K562 (cell line): ENCODE measurements around the gene COL13A1. TPM values are rescaled to one million over a fixed set of nuclear protein-coding genes. Genes with fewer than 3 reads are reported as not detected.

Experiments
- ADNP ChIP-seq: fragments of 200-800 bp; sonication (Bioruptor generic); IDR thresholded peaks from 2 replicates; pipeline ENCODE4 v1.6.1; 2016; ENCODE audit warnings: missing genetic modification characterization, missing compliant biosample characterization
- ARHGAP35 ChIP-seq: fragments of 450-650 bp; IDR thresholded peaks from 2 replicates; pipeline ENCODE4 v1.6.1; 2018; ENCODE audit not compliant: partially characterized antibody
- CBFA2T2 ChIP-seq: fragments of 450-650 bp; conservative IDR thresholded peaks from 2 replicates; pipeline ENCODE4 v1.6.1; 2017; ENCODE audit warnings: mild to moderate bottlenecking
- CHD4 ChIP-seq: fragments of 200-600 bp; sonication (generic); IDR thresholded peaks from 3 replicates; pipeline ENCODE4 v1.6.1; 2012; ENCODE audit warnings: low read depth, mild to moderate bottlenecking, mixed read lengths, low read length, inconsistent platforms; ENCODE audit not compliant: insufficient read depth, insufficient replicate concordance, poor library complexity, severe bottlenecking
- CLOCK ChIP-seq: fragments of 250-450 bp; sonication (Bioruptor Pico); IDR thresholded peaks from 2 replicates; pipeline ENCODE4 v1.4.0; 2020; ENCODE audit warnings: mild to moderate bottlenecking, moderate library complexity, borderline replicate concordance
- CTBP1 ChIP-seq: fragments of 450-650 bp; IDR thresholded peaks from 2 replicates; pipeline ENCODE4 v1.6.1; 2016; ENCODE audit warnings: borderline replicate concordance
- E2F3 ChIP-seq: fragments of 250-450 bp; sonication (Bioruptor Pico); IDR thresholded peaks from 2 replicates; pipeline ENCODE4 v1.4.0; 2020; ENCODE audit warnings: mild to moderate bottlenecking
- FOXJ2 ChIP-seq: fragments of 200-800 bp; sonication (Bioruptor generic); IDR thresholded peaks from 2 replicates; pipeline ENCODE4 v1.6.1; 2016; ENCODE audit warnings: missing genetic modification characterization, missing compliant biosample characterization
- HMBOX1 ChIP-seq: sonication (generic); IDR thresholded peaks from 2 replicates; pipeline ENCODE4 v1.6.1; 2016
- KDM4B ChIP-seq, 2 experiments: fragments of 450-650 bp in 1 of 2; sonication (generic) in 1 of 2; IDR thresholded peaks; 2 replicates each; pipeline ENCODE4 v1.6.1; 2016 to 2017; ENCODE audit warnings: borderline replicate concordance in 2 of 2, antibody characterized with exemption in 1 of 2, low read depth in 1 of 2, mild to moderate bottlenecking in 1 of 2
- KLF16 ChIP-seq: IDR thresholded peaks from 2 replicates; pipeline ENCODE4 v1.6.1; 2016; ENCODE audit warnings: antibody characterized with exemption
- MLX ChIP-seq, 2 experiments: fragments of 450-650 bp in 1 of 2; sonication (generic) in 1 of 2; formaldehyde crosslinking; conservative IDR thresholded peaks; 2 replicates each; pipeline versions ENCODE4 v1.4.0 to v1.8.1; 2020 to 2022; ENCODE audit warnings: mild to moderate bottlenecking in 1 of 2, missing genetic modification reagents in 1 of 2
- SFPQ ChIP-seq: fragments of 200-400 bp; formaldehyde crosslinking; IDR thresholded peaks from 2 replicates; pipeline ENCODE4 v1.6.1; 2017; ENCODE audit warnings: mild to moderate bottlenecking, low read depth, low read length, moderate library complexity
- SREBF1 ChIP-seq: fragments of 150-350 bp; IDR thresholded peaks from 2 replicates; pipeline ENCODE4 v1.6.1; 2014; ENCODE audit warnings: antibody characterized with exemption, low read depth, low read length, borderline replicate concordance
- TEAD4 ChIP-seq, 2 experiments: sonication (generic) in 1 of 2; formaldehyde crosslinking in 1 of 2; IDR thresholded peaks; 2 replicates each; pipeline versions ENCODE4 v1.6.1 to v1.8.0; 2012 to 2022; ENCODE audit warnings: borderline replicate concordance in 1 of 2, inconsistent platforms in 1 of 2, low read length in 1 of 2, mild to moderate bottlenecking in 1 of 2, missing genetic modification reagents in 1 of 2
- ZNF699 ChIP-seq: fragments of 250-450 bp; sonication (Bioruptor Pico); IDR thresholded peaks from 2 replicates; pipeline ENCODE4 v1.8.0; 2021; ENCODE audit warnings: mild to moderate bottlenecking, moderate library complexity; ENCODE audit not compliant: insufficient replicate concordance
- polyA plus RNA-seq, 8 experiments: library from polyadenylated mRNA; depleted of rRNA in 4 of 8; stranded (reverse) in 5 of 8; unstranded in 3 of 8; fragments of >200 nt; fragmentation: Nextera tagmentation in 2 of 8; fragmentation: Illumina TruSeq in 1 of 8; extraction: Ambion mirVana in 2 of 8; extraction: Trizol in 1 of 8; gene quantifications; 2 replicates each; pipeline versions ENCODE4 v1.2.1 to v1.2.3, GENCODE V29; 2011 to 2014; ENCODE audit warnings: inconsistent platforms in 1 of 8, missing spikeins in 1 of 8
- total RNA-seq, 7 experiments: library from RNA; depleted of rRNA in 6 of 7; stranded (reverse); fragments of >200 nt in 6 of 7; fragmentation: Illumina TruSeq in 2 of 7; extraction: Trizol in 2 of 7; gene quantifications; 2 replicates each; pipeline versions ENCODE4 v1.2.1 to v1.2.3, GENCODE V29; 2011 to 2021; ENCODE audit warnings: low replicate concordance in 1 of 7
- TF ChIP-seq, protein P1 (sequence below): sonication (generic); formaldehyde crosslinking; IDR thresholded peaks from 2 replicates; pipeline ENCODE4 v1.9.0; 2022; ENCODE audit warnings: mild to moderate bottlenecking, missing genetic modification reagents
- TF ChIP-seq, protein P2 (sequence below): IDR thresholded peaks from 2 replicates; pipeline ENCODE4 v1.6.1; 2014; ENCODE audit warnings: antibody characterized with exemption

Gene COL13A1
- total and polyA plus RNA-seq, 9 of the 15 experiments (the other 6 are each of a cell fraction or from before 2014, with no cell fraction given): not detected

- no peak for TF ChIP-seq ZNF699 (CRISPR knock-in tag)
- peak; percentile 68; the same call in 1 of the 2 replicates for TF ChIP-seq FOXJ2 (tag)
- TF ChIP-seq, protein P1, sequence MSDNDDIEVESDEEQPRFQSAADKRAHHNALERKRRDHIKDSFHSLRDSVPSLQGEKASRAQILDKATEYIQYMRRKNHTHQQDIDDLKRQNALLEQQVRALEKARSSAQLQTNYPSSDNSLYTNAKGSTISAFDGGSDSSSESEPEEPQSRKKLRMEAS (CRISPR knock-in tag): no peak
- TF ChIP-seq SREBF1: no peak
- no peak for TF ChIP-seq MLX (CRISPR knock-in tag; conservative IDR thresholded peaks at IDR 0.05)
- peak; percentile 32 for TF ChIP-seq CBFA2T2
- 0 out of 2 replicates have a peak, but pooled peaks have one; percentile 31 for TF ChIP-seq HMBOX1
- TF ChIP-seq ARHGAP35: no peak
- peak; percentile 47; the same call in 1 of the 2 replicates for TF ChIP-seq CTBP1
- peak; percentile 68; the same call in 1 of the 2 replicates for TF ChIP-seq KLF16
- TF ChIP-seq CHD4: no peak
- no peak for TF ChIP-seq ADNP (tag)
- TF ChIP-seq E2F3 (CRISPR knock-in tag): 0 out of 2 replicates have a peak, but pooled peaks have one; percentile 13
- TF ChIP-seq KDM4B (IDR thresholded peaks at IDR 0.05; ENCODE audit: borderline replicate concordance in 2 of 2, low read depth in 1 of 2): 0 out of 4 replicates have a peak, but pooled peaks of 1 of the 2 experiments have one; percentile 32
- TF ChIP-seq TEAD4 (IDR thresholded peaks at IDR 0.05; ENCODE audit: low read length): peak; percentile 53; the same call in 1 of the 2 replicates
- no peak for TF ChIP-seq TEAD4 (CRISPR knock-in tag; IDR thresholded peaks at IDR 0.05; ENCODE audit: borderline replicate concordance)
- no peak for TF ChIP-seq CLOCK
- TF ChIP-seq, protein P2, sequence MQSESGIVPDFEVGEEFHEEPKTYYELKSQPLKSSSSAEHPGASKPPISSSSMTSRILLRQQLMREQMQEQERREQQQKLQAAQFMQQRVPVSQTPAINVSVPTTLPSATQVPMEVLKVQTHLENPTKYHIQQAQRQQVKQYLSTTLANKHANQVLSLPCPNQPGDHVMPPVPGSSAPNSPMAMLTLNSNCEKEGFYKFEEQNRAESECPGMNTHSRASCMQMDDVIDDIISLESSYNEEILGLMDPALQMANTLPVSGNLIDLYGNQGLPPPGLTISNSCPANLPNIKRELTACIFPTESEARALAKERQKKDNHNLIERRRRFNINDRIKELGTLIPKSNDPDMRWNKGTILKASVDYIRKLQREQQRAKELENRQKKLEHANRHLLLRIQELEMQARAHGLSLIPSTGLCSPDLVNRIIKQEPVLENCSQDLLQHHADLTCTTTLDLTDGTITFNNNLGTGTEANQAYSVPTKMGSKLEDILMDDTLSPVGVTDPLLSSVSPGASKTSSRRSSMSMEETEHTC: no peak
- TF ChIP-seq SFPQ: no peak
Measured at GRCh38 chr10:69856601-69857166, 55.0 kb downstream of the COL13A1 start (continued).
